ENCODE data around the gene DCUN1D3. TPM values are rescaled to one million over a fixed set of nuclear protein-coding genes. Genes with fewer than 3 reads are reported as not detected.

Gene DCUN1D3
- total and polyA plus RNA-seq, 7 donors: 2.2 to 19.6 (median 8.6) TPM

DNA sequence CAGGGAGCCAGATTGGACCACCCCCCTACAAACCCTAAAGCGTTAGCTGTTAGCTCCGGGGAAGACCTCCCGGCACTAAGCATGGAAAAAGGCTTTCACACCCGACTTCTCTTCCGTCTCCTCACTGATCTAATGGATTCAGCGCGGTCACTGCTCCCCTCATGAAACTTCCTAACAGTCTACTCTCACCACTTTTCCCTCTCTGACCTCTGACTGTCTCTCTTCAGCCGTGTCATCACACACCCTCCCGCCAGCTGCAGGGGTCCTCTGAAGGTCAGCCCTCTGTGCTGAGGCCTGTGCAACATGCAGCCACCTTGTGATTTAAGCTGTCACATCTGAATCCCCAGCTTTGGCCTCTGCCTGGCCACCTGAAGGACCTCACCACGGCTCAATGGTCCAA is 16.1 kb upstream of the DCUN1D3 start:
- no peak for DNase-seq
- Histone ChIP-seq H3K27me3 (ENCODE audit: insufficient read depth in 3 of 3, low read length in 2 of 3) (no peaks in the 10 kb centered on the region), H3K27ac (no peak overlapping the region), H3K4me3 (no peak overlapping the region), H3K36me3 (ENCODE audit: insufficient read depth in 1 of 2, low read depth in 1 of 2) (peaks cover 0 to 10% of the 10 kb centered on the region in 2 donors), H3K9me3 (no peaks in the 10 kb centered on the region), H3K4me1 (peaks cover 14% of the 10 kb centered on the region)
- ATAC-seq: no peak
- TF ChIP-seq, protein P1, sequence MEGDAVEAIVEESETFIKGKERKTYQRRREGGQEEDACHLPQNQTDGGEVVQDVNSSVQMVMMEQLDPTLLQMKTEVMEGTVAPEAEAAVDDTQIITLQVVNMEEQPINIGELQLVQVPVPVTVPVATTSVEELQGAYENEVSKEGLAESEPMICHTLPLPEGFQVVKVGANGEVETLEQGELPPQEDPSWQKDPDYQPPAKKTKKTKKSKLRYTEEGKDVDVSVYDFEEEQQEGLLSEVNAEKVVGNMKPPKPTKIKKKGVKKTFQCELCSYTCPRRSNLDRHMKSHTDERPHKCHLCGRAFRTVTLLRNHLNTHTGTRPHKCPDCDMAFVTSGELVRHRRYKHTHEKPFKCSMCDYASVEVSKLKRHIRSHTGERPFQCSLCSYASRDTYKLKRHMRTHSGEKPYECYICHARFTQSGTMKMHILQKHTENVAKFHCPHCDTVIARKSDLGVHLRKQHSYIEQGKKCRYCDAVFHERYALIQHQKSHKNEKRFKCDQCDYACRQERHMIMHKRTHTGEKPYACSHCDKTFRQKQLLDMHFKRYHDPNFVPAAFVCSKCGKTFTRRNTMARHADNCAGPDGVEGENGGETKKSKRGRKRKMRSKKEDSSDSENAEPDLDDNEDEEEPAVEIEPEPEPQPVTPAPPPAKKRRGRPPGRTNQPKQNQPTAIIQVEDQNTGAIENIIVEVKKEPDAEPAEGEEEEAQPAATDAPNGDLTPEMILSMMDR (IDR thresholded peaks at IDR 0.05): no peak
- WGBS, 3 donors: 84 to 87% (median 87%) methylated on average over 10 of the region's 10 CpGs
- intact Hi-C loops (cut with DNase I): no loop called here

DNA sequence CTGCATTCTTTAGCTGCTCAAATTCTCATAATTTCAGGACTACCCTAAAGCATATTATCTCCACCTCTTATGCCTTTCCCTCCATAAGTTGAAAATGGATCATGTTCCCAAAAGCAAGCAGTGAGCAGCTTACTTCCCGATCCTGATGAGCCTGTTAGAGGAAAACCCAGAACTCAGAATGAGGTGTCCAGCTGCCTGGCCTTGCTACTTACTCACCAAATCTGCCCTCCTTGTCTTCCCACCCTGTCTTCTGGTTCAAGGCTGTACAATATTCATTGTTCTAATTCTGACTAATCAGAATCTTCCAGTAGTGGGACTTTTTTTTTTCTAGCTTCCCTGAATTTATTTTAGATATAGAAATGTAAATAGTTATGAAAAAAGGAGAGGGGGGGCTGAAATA is 11.2 kb upstream of the DCUN1D3 start:
- 41 to 52% (median 41%) methylated on average over 1 of the region's 1 CpG for WGBS, 3 donors
- intact Hi-C loops (cut with DNase I): no loop called here

DNA sequence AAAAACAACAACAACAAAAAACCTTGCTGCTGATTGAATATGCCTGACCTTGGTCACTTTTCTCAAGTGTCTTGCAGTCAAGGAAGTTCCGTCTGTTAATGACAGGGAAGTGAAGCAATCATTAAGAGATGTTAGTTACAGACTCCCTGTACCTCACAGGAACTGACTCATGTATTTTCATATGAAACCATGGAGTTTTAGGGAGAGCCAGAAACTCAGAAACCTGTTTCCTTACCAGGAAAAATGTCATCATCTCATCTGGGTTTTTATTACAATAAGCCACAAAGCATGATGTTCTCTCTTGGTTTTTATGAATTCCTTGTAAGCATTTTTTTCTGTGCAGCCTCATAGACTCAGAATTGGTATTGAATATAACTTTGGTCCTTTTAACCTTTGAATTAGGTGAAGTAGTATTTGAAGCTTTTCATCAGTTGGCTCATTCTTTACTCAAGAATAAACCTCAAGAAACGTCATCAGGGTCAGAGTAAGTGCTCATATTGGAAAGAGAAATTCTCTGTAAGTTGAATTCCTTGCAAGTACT is 10.7 kb upstream of the DCUN1D3 start:
- WGBS, 3 donors: 54 to 56% (median 56%) methylated on average over 2 of the region's 2 CpGs
- no peak overlapping the region for H3K4me3 ChIP-seq
- H3K4me1 ChIP-seq: peaks cover 27% of the 10 kb centered on the region
- DNase-seq: no peak
- H3K9me3 ChIP-seq: no peaks in the 10 kb centered on the region
- no peaks in the 10 kb centered on the region for H3K27me3 ChIP-seq (ENCODE audit: insufficient read depth in 3 of 3, low read length in 2 of 3)
- TF ChIP-seq, protein P1 (IDR thresholded peaks at IDR 0.05): no peak
- peak in 3 of 4 donors; percentile 53 to 69 (median 58) for ATAC-seq
- intact Hi-C loops (cut with DNase I): no loop called here
- no peaks in the 10 kb centered on the region for H3K36me3 ChIP-seq (ENCODE audit: insufficient read depth in 1 of 2, low read depth in 1 of 2)
- peak overlapping the region; percentile 60 for H3K27ac ChIP-seq

More for the DNA sequence above, 11.2 kb upstream of the DCUN1D3 start:
- no peaks in the 10 kb centered on the region for H3K27me3 ChIP-seq (ENCODE audit: insufficient read depth in 3 of 3, low read length in 2 of 3)
- H3K4me3 ChIP-seq: no peak overlapping the region
- no peaks in the 10 kb centered on the region for H3K9me3 ChIP-seq
- TF ChIP-seq, protein P1 (IDR thresholded peaks at IDR 0.05): no peak
- ATAC-seq (no peak), DNase-seq (no peak)
- peak overlapping the region; percentile 60 for H3K27ac ChIP-seq
- peaks cover 22% of the 10 kb centered on the region for H3K4me1 ChIP-seq
- peaks cover 0 to 3% of the 10 kb centered on the region in 2 donors for H3K36me3 ChIP-seq (ENCODE audit: insufficient read depth in 1 of 2, low read depth in 1 of 2)

DNA sequence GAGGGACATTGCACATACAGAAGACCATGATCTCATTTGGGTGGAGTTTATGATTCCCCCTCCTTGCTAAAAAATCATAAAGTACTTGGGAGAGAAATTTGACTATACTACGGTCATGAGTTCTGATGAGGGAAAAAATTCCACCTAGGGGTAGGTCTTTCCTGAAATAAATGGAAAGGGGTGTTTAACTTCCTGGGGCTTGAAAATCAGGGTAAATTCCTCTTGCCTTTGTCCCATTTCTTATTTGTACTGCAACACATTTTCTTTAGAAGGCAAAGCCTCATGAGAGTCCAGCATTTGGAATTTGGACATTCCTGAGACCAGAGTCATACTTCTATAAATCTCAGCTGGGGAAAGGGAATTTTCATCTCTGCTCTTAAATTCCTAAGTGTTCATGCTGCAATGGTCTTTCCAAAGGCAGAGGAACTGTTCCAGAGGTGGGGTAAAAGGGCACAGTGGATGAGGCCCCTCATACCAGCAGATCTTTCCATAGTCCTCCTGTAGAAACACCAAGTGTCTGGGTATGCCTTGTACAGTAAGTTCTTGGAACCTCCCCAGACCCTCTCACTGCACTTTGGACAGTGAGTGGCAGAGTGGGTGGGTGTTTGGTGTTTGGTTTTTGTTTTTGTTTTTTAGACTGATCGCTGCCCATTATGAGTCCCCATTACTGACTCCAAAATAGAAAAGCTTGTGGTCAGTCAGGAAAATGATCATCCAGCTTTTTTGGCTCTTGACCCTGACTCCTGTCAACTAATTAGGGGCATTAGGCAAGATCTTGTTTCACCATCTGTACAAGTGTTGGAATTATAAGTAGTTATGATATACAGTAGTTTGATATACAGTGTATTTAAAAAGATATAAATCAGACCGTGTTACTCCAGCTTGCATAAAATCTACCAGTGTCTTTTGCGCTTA is 6.4 kb upstream of the DCUN1D3 start:
- H3K27me3 ChIP-seq (ENCODE audit: insufficient read depth in 3 of 3, low read length in 2 of 3): no peaks in the 10 kb centered on the region
- no peaks in the 10 kb centered on the region for H3K36me3 ChIP-seq (ENCODE audit: insufficient read depth in 1 of 2, low read depth in 1 of 2)
- TF ChIP-seq, protein P1 (IDR thresholded peaks at IDR 0.05): no peak
- H3K9me3 ChIP-seq: no peaks in the 10 kb centered on the region
- ATAC-seq (peak; percentile 31 to 56 (median 50)), DNase-seq (no peak)
- no peak overlapping the region for H3K4me3 ChIP-seq
- 60 to 68% (median 64%) methylated on average over 4 of the region's 4 CpGs for WGBS, 3 donors
- H3K4me1 ChIP-seq: peaks cover 49% of the 10 kb centered on the region
- intact Hi-C loops (cut with DNase I): no loop called here
- H3K27ac ChIP-seq: peak overlapping the region; percentile 54

All from psoas muscle (tissue), 8 donors.